Right cardiac atrium (tissue), 5 donors: Measurements from ENCODE around the gene LITAF. TPM values are rescaled to one million over a fixed set of nuclear protein-coding genes. Genes with fewer than 3 reads are reported as not detected.

Experiments used
- ATAC-seq, 2 donors: fragments of 200-7000 bp; cut with Tn5 transposase; one replicate each; pipeline versions ENCODE4 v1.8.0 to v1.9.1; 2020; ENCODE audit warnings: moderate library complexity in 2 of 2, mild to moderate bottlenecking in 1 of 2
- DNase-seq, 3 donors: peaks; one replicate each; pipeline ENCODE4 v3.0.0-alpha.2; 2020
- H3K27ac ChIP-seq: one replicate; pipeline ENCODE4 v1.5.1; 2013; ENCODE audit warnings: mild to moderate bottlenecking, low read length, control low read depth, moderate library complexity
- H3K27me3 ChIP-seq: one replicate; pipeline ENCODE4 v1.6.1; 2013; ENCODE audit not compliant: control insufficient read depth, insufficient read depth
- H3K4me1 ChIP-seq: one replicate; pipeline ENCODE4 v1.6.1; 2013; ENCODE audit warnings: low read length; ENCODE audit not compliant: control insufficient read depth, insufficient read depth
- H3K4me3 ChIP-seq: one replicate; pipeline ENCODE4 v1.5.1; 2013; ENCODE audit warnings: low read length, control low read depth
- H3K9me3 ChIP-seq: one replicate; pipeline ENCODE4 v1.6.1; 2013; ENCODE audit warnings: low read length; ENCODE audit not compliant: control insufficient read depth
- WGBS: extraction: QIAGEN DNeasy Blood & Tissue Kit; methylation state at CpG from one replicate; pipeline ENCODE4 v1.1.7; 2013; 5-methylcytosine and 5-hydroxymethylcytosine counted together
- intact Hi-C, 4 donors: fragments of 100-400 bp; cut with DNase I; formaldehyde crosslinking; loops; one replicate each; pipeline versions ENCODE4 v1.11.0 to v1.14.0; 2022 to 2023
- polyA plus RNA-seq: library from polyadenylated mRNA; stranded (reverse); fragments of 200-250 nt; gene quantifications from one replicate; pipeline ENCODE4 v1.2.3, GENCODE V29; 2013
- total RNA-seq, 4 donors: library from RNA; stranded (reverse); fragmentation: NEBNext Ultra II Directional; extraction: Animal tissue kit (Norgen Biotek cat#: 25700); gene quantifications; one replicate each; pipeline ENCODE4 v1.2.1, GENCODE V29; 2021
- donor health status: healthy with polysubstance abuse.
- donor health status: DM: no; HTN: yes; CAD: no.
- donor health status: DM: no; HTN: no; CAD: no.
- donor health status: DM: no; HTN: yes; CAD: no; lungs with severe emphysema.
- donor health status: DM: yes; HTN: yes; CAD: no.

The LITAF gene
- total and polyA plus RNA-seq, 5 donors = 25.7 to 76.5 (median 57.1) TPM

DNA sequence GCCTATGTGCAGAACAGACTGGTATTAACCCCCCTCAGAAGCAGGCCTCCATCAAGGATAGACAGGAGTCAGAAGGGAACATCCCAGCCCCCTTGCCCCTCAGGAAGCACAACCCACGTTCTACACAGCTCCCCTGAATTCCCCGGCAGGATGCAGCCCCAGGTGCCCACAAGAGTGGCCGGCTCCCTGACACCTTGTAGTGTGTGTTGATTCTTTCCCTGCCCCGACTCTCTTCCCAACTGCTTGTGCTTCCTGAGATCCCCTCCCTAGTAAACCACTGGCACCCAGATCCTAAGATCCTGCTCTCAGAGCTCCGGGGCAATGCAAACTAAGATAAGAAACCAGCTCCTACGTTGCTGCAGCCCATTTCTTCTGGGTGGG, 34.8 kb upstream of the LITAF start:
- ATAC-seq (peak in 1 of 2 donors; percentile 11), DNase-seq (no peak)
- no peaks in the 10 kb centered on the region for H3K4me1 ChIP-seq
- no peaks in the 10 kb centered on the region for H3K27me3 ChIP-seq
- H3K27ac ChIP-seq = no peak overlapping the region
- no peaks in the 10 kb centered on the region for H3K9me3 ChIP-seq
- intact Hi-C loops = no loop called here
- peak overlapping the region; percentile 1 for H3K4me3 ChIP-seq
- WGBS = 47% methylated on average over 6 of the region's 6 CpGs

DNA sequence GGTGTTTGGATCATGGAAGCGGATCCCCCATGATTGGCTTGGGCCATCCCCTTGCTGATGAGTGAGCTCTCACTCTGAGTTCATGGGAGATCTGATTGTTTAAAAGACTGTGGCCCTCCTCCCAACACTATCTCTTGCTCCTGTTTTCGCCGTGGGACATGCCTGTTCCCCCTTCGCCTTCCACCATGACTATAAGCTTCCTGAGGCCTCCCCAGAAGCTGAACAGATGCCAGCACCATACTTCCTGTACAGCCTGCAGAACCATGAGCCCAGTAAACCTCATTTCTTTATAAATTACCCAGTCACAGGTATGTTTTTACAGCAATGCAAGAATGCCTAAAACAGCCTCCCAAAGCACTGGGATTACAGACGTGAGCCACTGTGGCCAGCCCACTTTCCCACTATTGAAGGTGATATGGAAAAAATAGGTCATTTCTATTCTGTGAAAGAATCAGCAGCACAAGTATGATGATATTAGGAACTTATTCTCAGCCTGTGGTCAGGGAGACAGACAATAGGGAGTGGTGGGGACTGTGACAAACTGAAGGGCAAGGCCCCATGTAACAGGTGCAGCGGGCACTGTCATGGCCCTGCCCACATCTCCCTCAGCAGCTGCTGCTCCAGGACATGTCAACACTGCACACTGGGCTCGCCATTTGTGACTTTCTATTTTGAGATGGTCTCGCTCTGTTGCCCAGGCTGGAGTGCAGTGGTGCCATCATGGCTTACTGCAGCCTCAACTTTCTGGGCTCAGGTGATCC, 33.7 kb upstream of the LITAF start:
- Histone ChIP-seq H3K9me3 (no peaks in the 10 kb centered on the region), H3K4me3 (no peak overlapping the region), H3K27me3 (no peaks in the 10 kb centered on the region), H3K4me1 (no peaks in the 10 kb centered on the region), H3K27ac (no peak overlapping the region)
- 86% methylated on average over 8 of the region's 8 CpGs for WGBS
- no peak for DNase-seq
- no peak for ATAC-seq
- intact Hi-C loops = no loop called here

GRCh38 chr16:11619327-11619851, 32.7 kb upstream of the LITAF start:
- DNase-seq (no peak), ATAC-seq (peak in 1 of 2 donors; percentile 30)
- no peaks in the 10 kb centered on the region for H3K4me1 ChIP-seq
- H3K27ac ChIP-seq = no peak overlapping the region
- intact Hi-C loops = no loop called here
- WGBS = 86% methylated on average over 2 of the region's 2 CpGs
- H3K9me3 ChIP-seq = no peaks in the 10 kb centered on the region
- H3K27me3 ChIP-seq = no peaks in the 10 kb centered on the region
- no peak overlapping the region for H3K4me3 ChIP-seq

GRCh38 chr16:11618107-11618717, 31.5 kb upstream of the LITAF start:
- intact Hi-C loops = no loop called here
- Histone ChIP-seq H3K4me1 (no peaks in the 10 kb centered on the region), H3K27me3 (no peaks in the 10 kb centered on the region), H3K27ac (no peak overlapping the region), H3K9me3 (no peaks in the 10 kb centered on the region), H3K4me3 (no peak overlapping the region)
- DNase-seq = no peak
- WGBS = 85% methylated on average over 16 of the region's 16 CpGs
- no peak for ATAC-seq

DNA sequence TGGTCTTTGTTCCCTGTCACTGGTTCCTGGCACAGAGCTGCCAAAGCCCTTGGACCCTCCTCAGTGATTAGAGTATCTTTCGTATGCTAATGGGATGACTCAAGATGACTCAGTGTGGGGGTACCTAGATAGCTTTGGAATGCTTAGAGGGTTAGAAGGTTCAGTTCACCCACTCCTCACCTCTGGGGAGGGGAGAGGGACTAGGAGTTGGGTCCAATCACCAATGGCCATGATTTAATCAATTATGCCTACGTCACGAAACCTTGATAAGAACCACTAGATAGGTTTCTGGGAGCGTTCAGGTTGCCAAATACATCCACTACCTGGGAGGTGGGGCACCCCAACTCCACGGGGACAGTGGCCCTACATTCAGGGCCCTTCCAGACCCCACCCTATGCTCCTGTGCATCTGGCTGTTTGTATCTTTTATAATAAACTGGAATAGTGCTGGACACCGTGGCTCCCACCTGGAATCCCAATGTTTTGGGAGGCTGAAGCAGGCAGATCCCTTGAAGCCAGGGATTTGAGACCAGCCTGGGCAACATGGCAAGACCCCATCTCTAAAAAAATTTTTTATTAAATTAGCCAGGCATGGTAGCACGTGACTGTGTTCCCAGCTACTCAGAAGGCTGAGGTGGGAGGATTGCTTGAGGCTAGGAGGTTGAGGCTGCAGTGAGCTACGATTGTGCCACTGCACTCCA, 29.2 kb upstream of the LITAF start:
- Histone ChIP-seq H3K4me3 (no peak overlapping the region), H3K9me3 (no peaks in the 10 kb centered on the region), H3K27ac (no peak overlapping the region), H3K4me1 (no peaks in the 10 kb centered on the region), H3K27me3 (no peaks in the 10 kb centered on the region)
- no peak for ATAC-seq
- DNase-seq = no peak
- WGBS = 77% methylated on average over 8 of the region's 8 CpGs
- intact Hi-C loops = no loop called here

DNA sequence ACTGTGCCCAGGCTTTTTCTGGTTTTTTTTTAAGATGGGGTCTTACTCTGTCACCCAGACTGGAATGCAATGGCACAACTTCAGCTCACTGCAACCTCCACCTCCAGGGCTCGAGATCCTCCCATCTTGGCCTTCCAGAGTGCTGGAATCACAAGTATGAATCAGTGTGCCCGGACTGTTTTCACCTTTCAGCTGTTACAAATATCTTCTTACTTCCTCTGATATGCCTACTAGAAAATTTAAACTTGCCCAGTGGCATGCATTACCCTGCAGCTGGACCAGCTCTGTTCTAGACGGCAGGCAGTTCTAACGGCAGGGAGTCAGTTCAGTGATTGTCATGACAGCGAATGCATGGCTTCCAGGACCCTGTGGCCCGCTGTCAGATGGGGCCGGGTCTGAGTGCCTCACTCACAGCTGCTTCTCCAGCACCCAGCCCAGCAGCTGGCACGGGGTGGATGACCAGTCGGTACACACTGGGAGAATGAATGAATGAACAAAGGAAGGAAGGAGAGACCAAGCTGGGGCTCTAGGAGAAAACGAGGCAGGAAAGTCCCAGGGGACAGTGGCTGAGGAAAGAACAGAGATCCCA, 28.0 kb upstream of the LITAF start:
- ATAC-seq = no peak
- 65% methylated on average over 10 of the region's 10 CpGs for WGBS
- no peaks in the 10 kb centered on the region for H3K27me3 ChIP-seq
- no peak overlapping the region for H3K27ac ChIP-seq
- no peak for DNase-seq
- no peaks in the 10 kb centered on the region for H3K9me3 ChIP-seq
- intact Hi-C loops = no loop called here
- H3K4me1 ChIP-seq = no peaks in the 10 kb centered on the region
- H3K4me3 ChIP-seq = no peak overlapping the region

DNA sequence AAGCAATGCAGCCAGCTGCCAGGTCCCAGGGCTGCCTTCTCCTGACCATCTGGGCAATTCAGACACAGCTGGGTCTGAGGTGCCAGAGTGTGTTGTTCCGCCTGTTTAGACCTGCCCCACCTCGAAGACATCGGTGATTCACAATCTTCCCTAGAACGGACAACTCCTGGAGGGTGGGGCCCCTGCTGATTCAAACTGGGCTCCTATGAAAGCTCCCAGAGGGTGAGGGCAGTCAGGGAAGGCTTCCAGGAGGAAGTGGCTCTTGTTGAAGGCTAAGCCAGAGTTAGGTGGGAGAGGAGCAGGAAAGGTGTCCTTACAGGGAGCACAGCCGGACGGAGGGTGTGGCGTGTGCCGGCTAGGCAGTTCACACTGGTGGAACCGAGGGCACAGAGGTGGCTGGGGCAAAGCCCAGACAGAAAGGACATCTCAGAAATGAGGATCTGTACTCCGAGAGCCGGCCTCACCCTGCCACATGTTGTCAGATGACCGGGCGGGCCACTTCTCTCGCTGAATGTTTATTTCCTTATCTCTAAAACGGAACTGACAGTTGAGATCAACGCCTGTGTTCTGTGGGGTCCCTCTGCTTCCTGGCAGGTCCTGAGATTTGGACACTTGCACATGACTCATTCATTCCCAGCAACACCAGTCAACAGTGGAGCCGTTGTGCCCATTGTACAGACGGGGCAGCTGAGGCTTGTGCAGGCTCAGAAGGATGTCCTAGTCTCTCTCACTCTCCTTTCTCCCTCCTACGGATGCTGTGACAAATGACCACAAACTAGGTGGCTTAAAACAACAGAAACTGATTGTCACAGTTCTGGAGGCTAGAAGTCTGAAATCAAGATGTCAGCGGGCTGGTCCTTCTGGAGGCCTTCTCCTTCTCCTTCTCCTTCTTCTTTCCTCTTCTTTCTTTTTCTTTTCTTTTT, 26.9 kb upstream of the LITAF start:
- H3K4me3 ChIP-seq = no peak overlapping the region
- DNase-seq = peak; percentile 62 to 81 (median 77)
- H3K4me1 ChIP-seq = no peaks in the 10 kb centered on the region
- 47% methylated on average over 20 of the region's 20 CpGs for WGBS
- H3K27me3 ChIP-seq = no peaks in the 10 kb centered on the region
- intact Hi-C loops = no loop called here
- H3K9me3 ChIP-seq = no peaks in the 10 kb centered on the region
- peak; percentile 63 to 74 for ATAC-seq
- no peak overlapping the region for H3K27ac ChIP-seq

GRCh38 chr16:11612665-11613025, 25.9 kb upstream of the LITAF start:
- H3K27me3 ChIP-seq = no peaks in the 10 kb centered on the region
- no peaks in the 10 kb centered on the region for H3K4me1 ChIP-seq
- H3K9me3 ChIP-seq = no peaks in the 10 kb centered on the region
- no peak overlapping the region for H3K4me3 ChIP-seq
- intact Hi-C loops = no loop called here
- DNase-seq = no peak
- 67% methylated on average over 5 of the region's 5 CpGs for whole genome bisulfite sequencing
- no peak overlapping the region for H3K27ac ChIP-seq
- ATAC-seq = no peak

GRCh38 chr16:11611871-11612664, 25.3 kb upstream of the LITAF start:
- no peaks in the 10 kb centered on the region for H3K9me3 ChIP-seq
- intact Hi-C loops = no loop called here
- H3K27me3 ChIP-seq = no peaks in the 10 kb centered on the region
- peak; percentile 13 to 32 for ATAC-seq
- WGBS = 74% methylated on average over 23 of the region's 23 CpGs
- no peaks in the 10 kb centered on the region for H3K4me1 ChIP-seq
- no peak overlapping the region for H3K27ac ChIP-seq
- DNase-seq = no peak
- H3K4me3 ChIP-seq = no peak overlapping the region

- Histone ChIP-seq H3K27ac (no peak overlapping the region), H3K4me3 (no peak overlapping the region), H3K4me1 (no peaks in the 10 kb centered on the region), H3K9me3 (no peaks in the 10 kb centered on the region), H3K27me3 (no peaks in the 10 kb centered on the region)
- WGBS = 66% methylated on average over 6 of the region's 6 CpGs
- ATAC-seq (no peak), DNase-seq (no peak)
- intact Hi-C loops = no loop called here
Measured at GRCh38 chr16:11610580-11610979, 23.9 kb upstream of the LITAF start.
